DLD1 (cell line): ENCODE data around the gene AKNA.

Experiments
- in situ Hi-C: cut with HindIII; loops from 2 replicates; pipeline ENCODE4 v1.10.0; 2017; ENCODE audit warnings: low sequenced_read_pairs

The AKNA gene

DNA sequence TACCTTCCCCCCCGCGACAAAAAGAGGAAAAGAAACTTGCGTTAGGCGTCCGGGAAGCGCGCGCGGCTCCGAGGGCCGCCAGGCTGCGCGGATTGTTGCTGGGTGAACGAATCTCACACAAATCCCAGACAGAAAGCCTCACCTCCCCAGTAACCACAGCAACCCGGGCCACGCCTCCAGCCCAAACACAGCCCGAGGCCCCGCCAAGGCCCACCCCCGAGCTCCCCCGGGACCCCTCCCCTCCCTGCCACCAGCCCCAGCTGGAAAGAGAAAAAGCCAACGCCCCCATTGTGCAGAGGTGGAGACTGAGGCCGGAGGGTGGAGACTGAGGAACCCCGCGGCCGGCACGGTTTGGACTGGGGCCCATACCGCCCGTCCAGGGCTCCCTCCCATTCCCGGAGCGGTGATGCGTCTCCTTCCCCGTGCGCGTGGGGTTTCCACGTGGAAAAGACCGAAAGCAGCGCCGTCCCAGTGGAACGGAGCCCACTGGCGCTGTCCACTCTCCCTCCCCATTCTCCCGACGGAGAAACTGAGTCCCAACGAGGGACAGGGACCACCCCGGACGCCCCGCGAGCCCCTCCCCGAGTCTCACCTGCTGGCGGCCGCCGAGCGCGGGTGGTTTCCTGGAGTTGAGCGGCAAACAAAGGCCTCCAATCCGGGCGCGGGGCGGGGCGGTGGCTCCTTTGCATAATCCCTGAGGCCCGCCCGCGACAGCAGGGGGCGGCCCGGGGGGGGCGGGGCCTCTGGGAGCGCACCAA lies 10.2 kb upstream of the AKNA start:
- in situ Hi-C loops = no loop called here

DNA sequence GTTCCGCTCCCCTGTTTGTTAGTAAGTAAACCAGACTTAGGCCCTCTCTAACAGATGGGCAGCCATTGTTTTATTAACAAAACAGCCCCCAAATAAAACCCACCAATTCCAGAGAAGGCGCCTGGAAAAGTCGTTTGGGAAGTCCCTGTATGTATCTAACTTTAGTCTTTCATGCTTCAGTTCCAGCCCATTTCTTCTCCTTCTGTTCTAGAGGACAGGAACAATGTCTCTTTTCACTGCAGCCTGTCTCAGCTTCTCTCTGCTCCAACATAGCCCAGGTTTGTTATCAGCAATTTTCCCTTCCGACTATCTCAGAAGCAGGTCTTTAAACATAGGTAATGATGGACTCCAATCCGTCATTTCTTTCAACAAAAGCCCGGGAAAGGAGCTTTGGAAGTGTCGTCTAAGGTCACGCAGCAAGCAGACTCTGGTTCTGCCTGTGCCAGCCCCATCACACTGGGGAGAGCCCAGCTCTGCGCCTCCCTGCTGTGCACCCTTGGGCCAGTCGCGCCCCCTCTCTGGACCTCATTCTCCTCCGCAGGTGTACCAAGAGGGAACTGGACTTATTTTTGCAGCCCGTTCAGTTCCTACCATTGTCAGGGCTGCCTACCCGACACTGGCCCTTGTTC lies 9.6 kb upstream of the AKNA start:
- in situ Hi-C loops = no loop called here

DNA sequence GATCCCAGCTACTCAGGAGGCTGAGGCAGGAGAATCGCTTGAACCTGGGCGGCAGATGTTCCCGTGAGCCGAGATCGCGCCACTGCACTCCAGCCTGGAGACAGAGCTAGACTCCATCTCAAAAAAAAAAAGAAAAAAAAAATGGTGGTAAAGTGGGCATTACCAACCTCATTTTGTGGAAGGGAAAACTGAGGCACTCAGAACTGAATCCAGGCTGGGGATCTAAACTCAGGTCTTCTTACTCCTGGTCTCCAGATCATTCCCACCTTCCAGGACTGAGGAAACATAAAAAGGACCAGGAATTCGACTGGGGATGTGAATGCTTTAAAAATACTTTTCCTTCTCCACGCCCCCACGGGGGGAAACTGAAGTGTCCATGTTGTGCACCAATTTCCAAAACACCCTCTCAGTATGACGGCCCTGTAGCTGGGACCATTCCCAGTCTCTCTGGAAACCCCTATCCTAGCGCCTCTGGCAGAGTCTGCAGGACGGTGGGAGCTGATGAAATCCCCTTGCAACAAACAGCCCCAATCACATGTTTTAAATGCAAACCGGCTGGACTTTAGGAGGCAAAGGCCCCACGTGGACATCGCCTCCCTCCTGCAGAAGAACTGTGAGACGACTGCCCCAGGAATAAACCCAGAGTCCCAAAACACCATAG lies 8.9 kb upstream of the AKNA start:
- in situ Hi-C loops = no loop called here

DNA sequence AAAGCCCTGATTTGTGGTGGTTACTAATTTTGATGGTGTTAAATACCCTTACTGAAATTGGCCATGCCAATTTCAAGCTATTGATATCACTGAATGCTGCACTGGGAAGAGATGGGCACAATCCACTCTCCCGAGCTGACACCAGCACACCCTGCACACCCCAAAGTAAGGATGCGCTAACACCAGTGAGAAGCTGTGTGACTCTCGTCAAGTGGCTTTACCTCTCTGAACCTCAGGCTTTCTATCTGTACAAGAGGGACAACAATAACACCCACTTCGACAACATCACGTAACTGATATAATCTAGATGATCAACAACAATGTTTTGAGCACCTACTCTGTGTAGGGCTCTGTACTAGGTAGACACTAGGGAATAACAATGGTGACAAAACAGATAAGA lies 8.0 kb upstream of the AKNA start:
- in situ Hi-C loops = no loop called here

DNA sequence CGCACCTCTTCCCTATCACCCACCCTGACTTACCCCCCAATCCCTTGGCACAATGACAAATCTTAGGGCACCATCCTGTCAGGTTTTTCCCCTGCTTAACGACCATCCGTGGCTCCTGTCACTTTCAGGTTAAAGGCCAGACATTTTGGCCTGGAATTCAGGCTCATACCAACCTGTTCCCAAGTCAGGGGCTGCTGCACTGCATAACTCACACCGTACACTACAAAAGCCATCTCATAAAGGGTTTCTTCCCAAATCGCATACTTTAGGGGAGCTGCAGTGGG lies 7.5 kb upstream of the AKNA start:
- in situ Hi-C loops = no loop called here

DNA sequence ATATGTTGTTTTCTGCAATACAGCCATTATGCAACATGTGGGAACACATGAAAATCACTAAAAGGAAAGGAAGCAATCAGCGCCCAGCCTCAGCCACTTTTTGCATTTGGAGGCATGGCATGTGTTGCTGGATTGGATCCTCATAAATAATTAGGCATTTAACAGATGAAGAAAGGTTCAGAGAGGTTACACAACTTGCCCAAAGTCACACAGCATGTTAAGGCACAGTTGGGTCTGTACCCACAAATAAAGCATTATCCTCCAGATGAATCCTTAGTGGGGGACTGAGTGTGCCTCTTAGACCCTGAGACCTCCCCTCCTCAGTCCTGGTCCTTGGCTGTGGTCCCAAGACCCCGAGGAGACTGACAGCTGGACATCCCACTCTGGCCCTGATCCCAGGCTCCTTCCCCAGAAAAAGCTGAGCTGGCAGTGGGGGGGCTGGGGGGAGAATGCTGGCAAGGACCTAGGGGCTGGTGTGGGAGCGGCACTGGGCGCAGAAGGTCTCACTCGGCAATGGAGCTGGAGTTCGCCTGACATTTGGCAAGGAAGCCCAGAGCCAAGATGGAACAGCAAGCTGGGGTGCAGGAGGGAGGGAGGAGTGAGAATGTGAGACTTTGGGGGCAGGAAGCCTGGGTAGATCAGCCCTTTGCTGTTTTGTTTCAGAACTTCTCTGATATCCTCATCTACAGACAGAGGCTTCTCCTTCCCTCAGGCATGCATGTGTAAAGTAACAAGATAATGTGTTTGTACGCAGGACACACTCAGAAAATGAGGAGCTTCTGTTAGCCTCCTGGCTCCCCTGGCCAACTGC lies 6.9 kb upstream of the AKNA start:
- in situ Hi-C loops = no loop called here

DNA sequence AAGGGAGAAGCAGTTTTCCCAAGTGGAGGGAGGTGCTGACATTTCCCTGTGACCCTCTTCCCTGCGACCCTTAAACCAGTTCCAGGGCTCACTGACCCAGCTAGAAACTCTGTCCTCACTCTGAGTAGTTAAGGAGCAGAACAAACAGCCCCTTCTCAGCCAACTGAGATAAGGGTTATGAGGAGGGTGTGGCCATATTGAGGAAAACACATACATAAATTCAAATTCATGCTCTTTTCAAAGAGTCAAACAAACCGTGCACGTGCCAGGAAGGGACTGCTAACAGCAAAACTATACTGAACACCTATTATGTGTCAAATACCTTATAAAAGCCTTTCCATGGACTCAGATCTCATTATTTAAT lies 4.9 kb upstream of the AKNA start:
- in situ Hi-C loops = no loop called here

DNA sequence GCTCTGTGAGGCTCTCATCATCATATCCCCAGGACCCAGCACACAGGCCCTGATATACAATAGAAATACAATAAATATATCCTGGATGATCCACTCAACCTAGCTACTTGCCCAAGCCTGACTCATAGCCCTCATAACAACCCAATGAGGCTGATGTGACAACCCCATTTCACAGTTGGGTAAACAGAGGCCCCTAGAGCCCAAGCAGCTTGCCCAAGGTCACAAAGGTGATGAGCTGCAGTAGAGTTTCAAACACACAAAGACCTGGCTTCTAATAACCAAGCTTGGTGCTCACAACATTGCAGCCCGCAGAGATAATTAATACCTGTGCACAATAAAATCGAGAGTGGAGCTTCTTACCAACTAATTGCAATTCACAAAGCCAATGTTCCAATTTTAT lies 3.2 kb upstream of the AKNA start:
- in situ Hi-C loops = no loop called here

DNA sequence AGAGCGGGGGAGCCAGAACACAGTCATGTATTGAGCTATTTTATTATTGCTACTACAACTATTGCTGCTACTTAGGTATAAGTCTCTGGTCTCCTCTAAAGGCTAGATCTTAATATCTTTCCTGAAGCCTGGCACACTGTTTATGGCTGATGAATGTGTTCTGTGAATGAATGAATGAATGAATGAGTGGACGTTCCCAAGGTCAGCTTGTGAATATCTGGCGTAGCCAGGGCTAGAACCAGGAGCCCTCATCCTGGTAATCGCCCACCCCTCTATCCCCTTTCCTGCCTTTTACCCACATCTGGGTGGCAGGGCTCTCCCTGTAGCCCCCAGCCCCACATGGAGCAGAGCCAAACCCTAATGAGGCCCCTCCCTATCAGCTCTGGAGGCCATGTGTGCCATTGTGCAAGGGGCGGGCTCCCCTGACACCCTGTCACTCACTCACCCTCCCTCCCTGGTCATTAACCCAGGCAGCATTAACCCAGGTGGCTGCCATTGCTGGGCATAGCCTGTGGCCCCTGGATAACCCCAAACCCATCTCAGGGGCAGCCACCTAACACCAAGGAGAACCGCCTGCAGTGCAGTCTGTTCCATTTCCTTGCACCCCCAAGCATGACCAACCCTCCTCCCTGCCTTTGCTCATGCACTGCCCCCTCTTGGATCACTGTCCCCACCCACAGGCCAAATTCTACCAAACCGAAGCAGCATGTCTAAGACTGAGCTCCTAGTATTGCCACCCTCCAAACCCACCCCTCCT lies 2.0 kb upstream of the AKNA start:
- in situ Hi-C loops = loop anchor here (5.0 kb wide), 1 partner anchor 282 kb away; no protein-coding TSS in a partner anchor

DNA sequence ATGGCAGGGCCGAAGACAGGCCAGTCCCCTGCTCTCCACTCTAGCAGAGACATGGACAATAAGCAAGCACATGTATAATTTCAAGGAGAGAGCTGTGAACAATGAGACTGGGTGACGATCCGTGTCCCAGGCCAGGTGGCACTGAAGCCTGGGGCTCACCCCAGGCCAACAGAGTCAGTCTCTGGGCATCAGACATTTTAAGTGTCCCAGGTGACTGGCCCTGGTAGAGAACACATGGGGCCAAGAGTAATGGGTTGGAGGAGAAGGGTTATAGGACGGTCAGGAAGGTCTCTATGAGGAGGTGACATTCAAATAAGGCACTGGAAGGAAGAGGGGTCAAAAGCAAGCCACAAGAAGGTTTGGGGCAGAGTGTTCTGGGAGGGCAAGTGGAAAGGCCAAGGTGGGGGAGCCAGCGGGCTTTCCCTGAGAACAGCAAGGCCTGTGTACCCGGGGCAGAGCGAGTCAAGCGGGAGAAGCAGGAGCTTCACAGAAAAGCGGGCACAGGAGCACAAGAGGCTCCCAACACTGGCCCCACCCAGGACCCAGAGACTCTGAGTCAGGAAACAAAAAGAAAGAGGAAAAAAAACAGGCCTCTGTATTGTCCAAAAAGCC lies 1.1 kb upstream of the AKNA start:
- in situ Hi-C loops = loop anchor here (5.0 kb wide), 1 partner anchor 282 kb away; no protein-coding TSS in a partner anchor

DNA sequence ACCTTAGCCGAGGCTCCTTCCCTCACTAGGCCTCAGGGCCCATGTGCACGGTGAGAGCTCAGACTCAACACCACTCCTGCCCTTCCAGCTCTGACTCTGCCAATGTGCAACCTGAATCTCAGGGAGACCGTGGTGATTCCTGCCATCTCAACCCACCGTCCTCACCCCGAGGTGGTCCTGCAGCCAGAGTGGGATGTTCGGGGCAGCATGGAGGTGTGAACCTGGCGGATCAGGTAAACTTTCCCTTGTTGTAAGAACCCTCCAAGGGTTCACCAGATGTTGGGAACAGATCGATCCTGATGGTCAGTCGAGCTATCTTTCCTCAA lies 538 bp upstream of the AKNA start:
- in situ Hi-C loops = loop anchor here (5.0 kb wide), 1 partner anchor 281 kb away; no protein-coding TSS in a partner anchor

DNA sequence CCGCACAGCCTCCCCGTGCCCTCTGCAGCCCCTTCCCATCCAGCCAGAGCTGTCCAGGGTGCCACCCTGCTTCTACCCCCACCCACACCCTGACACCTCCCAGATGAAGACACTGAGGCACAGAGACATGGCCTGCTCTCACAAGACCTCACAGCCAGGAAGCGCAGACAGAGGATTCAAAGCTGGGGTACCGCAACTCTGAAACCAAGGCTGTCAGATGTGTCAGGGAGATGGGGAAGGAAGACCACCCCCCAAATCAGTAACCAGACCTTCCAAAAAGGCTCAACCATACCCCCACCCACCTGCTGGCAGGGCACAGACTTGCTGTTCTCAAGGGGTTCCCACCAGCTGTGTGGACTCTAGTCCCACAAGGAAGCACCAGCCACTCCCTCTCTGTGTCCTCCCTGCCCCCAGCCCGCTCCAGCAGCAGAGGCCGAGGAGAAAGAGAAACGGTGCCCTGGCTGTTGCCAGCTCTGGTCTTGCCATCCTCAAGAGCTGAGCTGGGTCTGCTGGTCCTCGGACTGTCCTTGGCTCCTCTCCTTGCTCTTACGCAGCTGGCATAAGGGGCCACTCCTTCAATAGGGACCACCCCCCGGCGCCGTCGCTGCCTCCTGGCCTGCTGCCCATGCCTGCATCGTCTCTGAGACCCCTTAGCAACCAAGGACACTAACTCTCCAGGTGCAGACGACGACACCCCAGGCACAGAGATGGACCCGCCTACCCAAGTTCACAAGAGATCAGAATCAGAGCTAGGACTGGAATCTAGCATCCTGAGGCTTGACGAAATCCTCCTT lies 699 bp downstream of the AKNA start:
- in situ Hi-C loops = loop anchor here (5.0 kb wide), 1 partner anchor 280 kb away; no protein-coding TSS in a partner anchor

DNA sequence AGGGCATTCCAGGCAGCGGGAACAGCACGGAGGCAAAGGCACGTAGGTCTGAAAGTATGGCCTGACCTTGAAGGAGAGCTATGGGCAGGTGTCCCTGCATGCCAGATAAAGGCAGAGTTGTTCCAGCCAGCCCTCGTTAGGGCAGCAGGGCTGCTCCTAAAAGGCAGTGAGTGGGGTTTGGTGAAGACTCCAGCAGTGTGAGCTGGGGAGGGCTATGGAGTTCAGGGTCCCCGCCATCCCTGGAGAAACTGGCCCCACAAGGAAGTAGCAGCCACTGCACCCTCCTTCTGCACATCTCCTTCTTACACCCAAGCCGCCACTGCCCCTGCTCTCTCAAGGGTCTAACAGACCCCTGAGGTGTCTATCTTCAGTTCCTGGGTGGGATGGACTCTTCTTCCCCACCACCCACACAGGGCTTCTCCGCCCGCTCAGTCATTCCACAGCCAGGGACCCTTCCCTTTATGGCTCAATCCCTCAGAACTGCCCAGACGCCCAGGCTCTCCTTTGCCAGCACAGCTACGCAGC lies 1.4 kb downstream of the AKNA start:
- in situ Hi-C loops = loop anchor here (5.0 kb wide), 1 partner anchor 279 kb away; no protein-coding TSS in a partner anchor

DNA sequence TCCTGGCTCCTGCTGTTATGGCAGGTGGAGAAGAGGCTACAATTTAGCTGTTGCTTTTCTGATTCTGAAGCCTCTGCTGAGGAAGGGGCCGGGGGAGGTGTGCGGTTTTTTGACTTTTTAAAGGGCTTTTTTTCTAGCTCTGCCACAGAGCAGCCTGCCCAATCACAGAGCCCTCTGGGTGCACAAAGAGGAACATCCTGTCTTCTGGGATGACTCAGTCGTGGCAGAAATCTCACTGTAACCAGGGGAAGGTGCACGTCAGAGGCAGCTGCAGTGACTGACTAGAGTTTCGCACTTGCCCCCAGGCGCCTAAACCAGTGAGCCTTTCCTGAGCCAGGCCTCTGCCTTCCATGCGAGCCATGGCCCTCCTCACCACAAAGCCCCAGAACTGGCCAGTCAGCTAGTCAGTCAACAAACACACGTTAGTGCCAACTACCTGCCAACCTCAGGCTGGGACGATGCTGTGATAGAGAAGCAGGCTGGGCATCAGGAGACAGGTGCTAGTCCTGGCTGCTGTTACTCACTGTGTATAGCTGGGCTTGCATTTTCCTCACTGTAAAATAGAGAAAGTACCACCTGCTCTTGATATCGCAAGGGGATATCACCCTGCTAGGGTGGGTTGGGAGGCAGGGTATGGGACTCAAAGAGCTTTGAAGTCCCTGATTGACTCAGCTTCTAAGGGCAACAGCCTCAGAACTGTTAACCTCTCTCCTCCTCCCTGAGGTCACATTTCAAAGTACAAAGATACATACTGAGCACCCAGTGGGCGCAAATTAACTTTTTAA lies 2.2 kb downstream of the AKNA start:
- in situ Hi-C loops = loop anchor here (5.0 kb wide), 1 partner anchor 278 kb away; no protein-coding TSS in a partner anchor

DNA sequence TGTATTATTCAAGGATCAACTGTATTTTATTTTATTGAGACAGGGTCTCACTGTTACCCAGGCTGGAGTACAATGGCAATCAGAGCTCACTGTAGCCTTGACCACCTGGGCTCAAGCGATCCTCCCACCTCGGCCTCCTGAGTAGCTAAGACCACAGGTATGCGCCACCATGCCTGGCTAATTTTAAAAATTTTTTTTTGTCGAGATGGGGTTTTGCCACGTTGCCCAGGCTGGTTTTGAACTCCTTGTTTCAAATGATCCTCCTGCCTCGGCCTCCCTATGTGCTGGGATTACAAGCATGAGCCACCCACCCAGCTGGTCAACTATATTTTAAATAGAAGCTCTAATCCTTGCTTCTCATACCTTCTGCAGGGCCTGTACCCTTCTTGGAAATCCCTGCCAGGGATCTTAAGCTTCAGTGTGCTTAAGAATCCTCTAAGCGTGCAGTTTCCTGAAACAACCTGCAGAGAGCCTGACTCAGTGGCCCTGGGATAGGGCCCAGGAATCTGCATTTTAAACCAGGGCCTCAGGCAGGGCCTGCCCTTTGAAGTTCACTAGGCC lies 2.9 kb downstream of the AKNA start:
- in situ Hi-C loops = loop anchor here (5.0 kb wide), 1 partner anchor 278 kb away; no protein-coding TSS in a partner anchor

DNA sequence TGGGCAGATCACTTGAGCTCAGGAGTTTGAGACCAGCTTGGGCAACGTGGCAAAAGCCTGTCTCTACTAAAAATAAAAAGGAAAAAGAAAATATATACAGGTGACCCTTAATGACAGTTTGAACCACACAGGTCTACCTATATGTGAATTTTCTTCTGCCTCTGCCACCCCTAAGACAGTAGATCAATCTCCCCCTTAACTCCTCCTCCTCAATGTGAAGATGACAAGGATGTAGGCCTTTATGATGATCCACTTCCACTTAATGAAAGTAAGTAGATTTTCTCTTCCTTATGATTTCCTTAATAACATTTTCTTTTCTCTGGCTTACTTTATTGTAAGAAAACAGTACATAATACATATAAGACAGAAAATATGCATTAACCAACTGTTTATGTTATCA lies 3.4 kb downstream of the AKNA start:
- in situ Hi-C loops = no loop called here

DNA sequence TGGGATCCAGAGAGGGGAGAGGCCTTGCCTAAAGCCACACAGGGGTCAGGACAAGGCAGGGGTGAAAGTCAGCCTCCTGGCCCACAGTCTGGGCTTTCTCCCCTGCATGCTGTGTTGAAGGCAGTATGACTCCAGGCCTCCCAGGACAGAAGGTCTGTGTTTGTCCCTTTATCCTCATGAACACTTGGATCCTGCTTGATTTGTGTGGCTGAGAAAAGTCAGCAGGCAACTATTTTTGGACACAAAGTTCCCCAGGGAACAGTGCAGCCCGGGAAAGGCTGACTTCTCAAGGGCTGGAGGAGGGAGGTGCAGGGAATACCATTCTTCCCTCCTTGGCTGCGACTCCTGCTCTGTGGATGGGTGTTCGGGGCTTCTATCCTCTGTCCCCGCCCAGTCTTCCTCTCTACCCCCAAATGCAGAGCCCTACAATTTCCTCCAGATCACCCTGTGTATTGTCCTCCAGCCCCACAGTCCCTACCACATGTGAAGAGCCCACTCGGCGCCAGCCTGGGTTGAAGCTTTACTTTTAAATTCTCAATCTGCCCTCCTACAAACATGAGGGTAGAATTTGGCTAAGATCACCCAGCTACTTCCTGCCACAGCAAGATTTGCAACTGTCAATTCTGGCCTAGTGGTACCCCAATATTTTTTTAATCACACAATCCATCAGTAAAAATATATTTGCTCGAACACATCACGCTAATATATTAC lies 4.1 kb downstream of the AKNA start:
- in situ Hi-C loops = no loop called here
